NCI-H2029 (cell line): ENCODE results near the gene BRF1.
A peak's percentile ranks its signal among the peaks of the same experiment; 100 is the strongest.
"Not testable (repeated sequence)": the region's sequence is repeated elsewhere in the genome, so short reads cannot be mapped to it uniquely, and the experiment has no call there.

Experiments
- DNase-seq: peaks from one replicate; lab custom pipeline; 2025; lab: John Stamatoyannopoulos, UW

BRF1 gene, protein sequence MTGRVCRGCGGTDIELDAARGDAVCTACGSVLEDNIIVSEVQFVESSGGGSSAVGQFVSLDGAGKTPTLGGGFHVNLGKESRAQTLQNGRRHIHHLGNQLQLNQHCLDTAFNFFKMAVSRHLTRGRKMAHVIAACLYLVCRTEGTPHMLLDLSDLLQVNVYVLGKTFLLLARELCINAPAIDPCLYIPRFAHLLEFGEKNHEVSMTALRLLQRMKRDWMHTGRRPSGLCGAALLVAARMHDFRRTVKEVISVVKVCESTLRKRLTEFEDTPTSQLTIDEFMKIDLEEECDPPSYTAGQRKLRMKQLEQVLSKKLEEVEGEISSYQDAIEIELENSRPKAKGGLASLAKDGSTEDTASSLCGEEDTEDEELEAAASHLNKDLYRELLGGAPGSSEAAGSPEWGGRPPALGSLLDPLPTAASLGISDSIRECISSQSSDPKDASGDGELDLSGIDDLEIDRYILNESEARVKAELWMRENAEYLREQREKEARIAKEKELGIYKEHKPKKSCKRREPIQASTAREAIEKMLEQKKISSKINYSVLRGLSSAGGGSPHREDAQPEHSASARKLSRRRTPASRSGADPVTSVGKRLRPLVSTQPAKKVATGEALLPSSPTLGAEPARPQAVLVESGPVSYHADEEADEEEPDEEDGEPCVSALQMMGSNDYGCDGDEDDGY

GRCh38 chr14:105300542-105301102, at the start of gene BRF1:
BRF1 (minus strand) TSS chr14:105301001; CDS start chr14:105300629, 372 bp downstream.
- peak; percentile 57 for DNase-seq

GRCh38 chr14:105349992-105350391, 49.2 kb upstream of the BRF1 start:
- DNase-seq = no peak

GRCh38 chr14:105348945-105349699, 48.3 kb upstream of the BRF1 start:
- DNase-seq = no peak

- DNase-seq = no peak
These were observed 47.6 kb upstream of the BRF1 start for GRCh38 chr14:105348169-105348944.

GRCh38 chr14:105347587-105347968, 46.8 kb upstream of the BRF1 start:
- no peak for DNase-seq

DNA sequence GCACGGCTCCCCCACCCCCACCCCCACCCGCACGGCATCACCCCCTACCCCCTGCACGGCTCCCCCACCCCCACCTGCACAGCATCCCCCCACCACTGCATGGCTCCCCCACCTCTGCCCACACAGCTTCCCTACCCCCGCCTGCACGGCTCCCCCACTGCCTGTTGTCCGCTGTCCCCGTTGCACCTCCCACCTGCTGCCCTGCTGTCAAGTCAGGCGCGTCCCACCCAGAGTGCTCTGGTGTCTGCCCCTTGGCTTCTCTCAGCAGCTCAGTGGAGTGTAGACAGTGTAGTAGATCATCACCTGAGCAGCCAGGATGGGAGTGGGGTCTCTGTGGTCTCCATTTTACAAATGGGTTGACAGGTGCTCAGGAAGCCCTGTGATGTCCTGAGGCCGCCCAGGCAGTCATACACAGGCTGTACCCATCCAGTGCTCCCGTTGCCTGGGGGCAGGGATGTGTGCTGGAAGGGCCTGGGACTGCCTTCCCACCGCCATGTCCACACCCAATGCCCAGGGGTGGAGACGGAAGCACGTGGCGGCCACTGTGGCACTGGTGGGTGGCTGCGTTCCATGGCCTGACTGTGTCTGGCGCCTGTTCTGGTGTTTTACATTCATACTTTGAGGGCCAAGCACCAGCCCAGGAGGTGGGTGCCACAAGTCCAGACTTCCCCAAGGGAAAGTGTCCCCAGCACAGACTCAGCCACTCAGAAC, 46.2 kb upstream of the BRF1 start:
- DNase-seq = no peak

- no peak for DNase-seq
These were observed 45.4 kb upstream of the BRF1 start for GRCh38 chr14:105346200-105346533.

DNA sequence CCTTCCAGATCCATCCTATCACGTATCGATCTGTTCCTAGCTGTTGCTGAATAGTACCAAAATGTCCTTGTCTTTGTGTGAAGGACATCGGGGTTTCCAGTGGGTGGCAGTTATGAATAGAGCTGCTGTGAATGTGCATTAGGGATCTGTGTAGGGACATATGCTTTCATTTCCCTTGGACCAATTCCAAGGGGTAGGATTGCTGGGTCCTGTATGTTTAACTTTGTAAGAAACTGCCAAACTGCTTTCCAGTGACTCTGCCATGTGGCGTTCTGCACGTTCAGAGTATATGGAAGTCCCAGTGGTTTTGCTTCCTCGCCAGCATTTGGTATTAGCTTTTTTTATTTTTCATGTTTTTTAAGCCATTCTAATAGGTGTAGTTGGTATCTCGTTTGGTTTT, 42.4 kb upstream of the BRF1 start:
- DNase-seq = no peak

DNA sequence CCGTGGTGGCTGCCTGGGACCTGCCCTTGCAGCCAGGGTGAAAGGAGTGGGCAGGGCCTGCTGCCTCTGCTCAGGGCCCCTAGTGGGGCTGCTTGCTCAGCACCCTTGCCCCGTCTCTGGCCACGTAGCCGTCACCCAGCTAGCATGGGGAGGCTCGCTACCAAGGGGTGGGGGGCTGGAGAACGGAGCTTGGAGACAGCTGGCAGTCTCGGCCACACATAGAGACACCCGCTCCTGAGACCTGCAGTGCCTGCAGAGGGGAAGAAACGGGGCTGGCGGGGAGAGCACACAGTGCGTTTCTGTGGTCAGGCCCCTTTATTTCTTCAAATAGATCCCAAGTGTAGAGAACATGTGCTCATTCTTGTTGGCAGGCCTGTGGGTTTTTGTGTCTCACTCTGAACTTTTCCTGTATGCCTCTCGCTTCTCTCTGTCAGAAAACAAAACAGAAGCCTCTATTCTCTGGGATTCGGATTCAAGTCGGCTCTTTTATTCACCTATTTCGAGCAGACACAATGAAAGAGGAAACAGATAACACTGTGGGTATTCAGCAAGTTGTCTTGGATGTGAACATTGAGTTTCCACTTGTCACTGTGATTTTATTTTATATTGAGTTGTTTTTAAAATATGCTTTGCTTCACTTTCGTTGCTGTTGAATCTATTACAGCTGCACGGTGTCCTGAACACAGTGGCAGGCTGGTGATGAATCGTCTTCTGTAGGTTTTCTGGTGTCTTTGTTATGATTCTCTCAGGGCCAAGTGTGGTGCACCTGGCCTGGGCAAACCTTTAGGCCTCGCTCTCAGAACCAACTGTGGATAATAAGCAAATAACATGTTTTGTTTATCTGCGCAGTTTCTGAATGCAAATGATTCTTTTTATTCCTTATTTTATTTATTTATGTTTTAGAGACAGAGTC, 40.3 kb upstream of the BRF1 start:
- no peak for DNase-seq

DNA sequence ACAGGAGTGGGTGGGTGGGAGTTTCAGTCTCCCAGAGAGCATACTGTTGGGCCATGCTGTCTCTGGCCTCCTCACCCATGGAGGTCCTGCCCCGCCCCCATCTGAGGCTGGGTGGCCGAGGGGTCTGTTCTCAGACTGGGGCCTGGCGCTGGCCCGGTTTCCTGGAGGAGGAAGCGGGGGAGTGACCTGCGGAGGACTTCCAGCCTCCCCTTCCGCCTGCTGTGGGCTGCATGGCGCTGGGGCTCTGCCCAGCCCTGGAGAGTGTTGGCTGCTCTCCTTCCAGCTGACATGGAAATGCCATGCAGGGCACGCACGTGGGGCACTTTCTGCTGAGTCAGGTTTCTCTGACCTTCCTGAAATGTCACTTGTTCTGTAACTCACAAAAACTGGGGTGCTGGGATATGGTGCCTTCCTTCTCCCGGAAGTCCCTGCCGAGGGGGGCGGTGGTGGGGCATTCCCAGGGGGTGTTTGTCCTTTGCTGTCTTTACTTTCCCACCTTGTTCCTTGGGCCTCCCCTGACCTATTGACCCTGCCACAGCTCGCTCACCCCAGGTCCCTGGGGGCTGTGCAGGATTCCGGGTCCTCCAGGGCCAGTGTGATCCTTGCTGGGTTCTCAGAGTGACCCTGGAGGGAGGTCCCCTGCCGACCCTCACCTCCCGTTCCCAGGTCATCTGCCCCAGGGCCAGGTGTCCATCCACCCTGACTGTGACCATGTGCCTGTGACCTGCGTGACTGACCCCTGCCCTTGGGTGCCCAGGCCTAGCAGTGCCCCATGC, 37.4 kb upstream of the BRF1 start:
- no peak for DNase-seq

GRCh38 chr14:105337433-105337832, 36.6 kb upstream of the BRF1 start:
- no peak for DNase-seq

- DNase-seq = no peak
These were observed 35.9 kb upstream of the BRF1 start for GRCh38 chr14:105336477-105337287.

GRCh38 chr14:105335735-105336476, 35.1 kb upstream of the BRF1 start:
- DNase-seq = no peak

DNA sequence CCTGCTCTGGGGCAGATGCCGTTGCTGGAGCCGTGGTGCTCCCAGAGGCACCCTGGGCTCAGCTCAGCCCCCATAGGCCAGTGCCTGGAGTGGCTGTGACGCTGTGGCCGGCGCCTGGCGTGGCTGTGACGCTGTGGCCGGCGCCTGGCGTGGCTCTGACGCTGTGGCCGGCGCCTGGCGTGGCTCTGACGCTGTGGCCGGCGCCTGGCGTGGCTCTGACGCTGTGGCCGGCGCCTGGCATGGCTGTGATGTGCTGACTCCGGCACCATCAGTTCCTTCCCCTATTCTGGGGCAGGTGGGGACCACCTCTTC, 34.4 kb upstream of the BRF1 start:
- not testable (repeated sequence) for DNase-seq

GRCh38 chr14:105334383-105335230, 33.8 kb upstream of the BRF1 start:
- DNase-seq = no peak

GRCh38 chr14:105333613-105334364, 33.0 kb upstream of the BRF1 start:
- DNase-seq = no peak
